Smooth muscle cell (in vitro differentiated cells): ENCODE data around the gene MIGA2. TPM values are rescaled to one million over a fixed set of nuclear protein-coding genes. Genes with fewer than 3 reads are reported as not detected.

Experiments used
- DNase-seq: peaks from one replicate; lab custom pipeline; 2025; ENCODE audit not compliant: unreplicated experiment; lab: John Stamatoyannopoulos, UW
- H2AFZ ChIP-seq: fragments of 200-600 bp; sonication (generic); 2 replicates; pipeline ENCODE4 v1.6.0; 2016; ENCODE audit warnings: antibody characterized with exemption, low read depth, mild to moderate bottlenecking
- H3F3A ChIP-seq: fragments of 200-600 bp; sonication (generic); 2 replicates; pipeline ENCODE4 v1.6.0; 2017; ENCODE audit warnings: antibody characterized with exemption, low read depth
- H3K27ac ChIP-seq: fragments of 200-600 bp; sonication (generic); 2 replicates; pipeline ENCODE4 v1.5.1; 2016; ENCODE audit warnings: low read depth, mild to moderate bottlenecking
- H3K27me3 ChIP-seq: fragments of 200-600 bp; sonication (generic); 2 replicates; pipeline ENCODE4 v1.6.1; 2016; ENCODE audit warnings: low read depth, mild to moderate bottlenecking
- H3K36me3 ChIP-seq: fragments of 200-600 bp; sonication (generic); 2 replicates; pipeline ENCODE4 v1.5.1; 2016; ENCODE audit warnings: low read depth
- H3K4me1 ChIP-seq: fragments of 200-600 bp; sonication (generic); 2 replicates; pipeline ENCODE4 v1.5.1; 2016; ENCODE audit warnings: low read depth
- H3K4me2 ChIP-seq: fragments of 200-600 bp; sonication (generic); 2 replicates; pipeline ENCODE4 v1.6.0; 2016; ENCODE audit warnings: mild to moderate bottlenecking
- H3K4me3 ChIP-seq: fragments of 200-600 bp; sonication (generic); 2 replicates; pipeline ENCODE4 v1.5.1; 2016; ENCODE audit warnings: mild to moderate bottlenecking
- H3K79me2 ChIP-seq: fragments of 200-600 bp; sonication (generic); 2 replicates; pipeline ENCODE4 v1.6.0; 2016; ENCODE audit warnings: low read depth, mild to moderate bottlenecking
- H3K9ac ChIP-seq: fragments of 200-600 bp; sonication (generic); 2 replicates; pipeline ENCODE4 v1.6.0; 2016; ENCODE audit warnings: low read depth
- H3K9me3 ChIP-seq: fragments of 200-600 bp; sonication (generic); replicated peaks from 2 replicates; pipeline ENCODE4 v1.5.1; 2016; ENCODE audit warnings: low read depth
- H4K20me1 ChIP-seq: fragments of 200-600 bp; sonication (generic); 2 replicates; pipeline ENCODE4 v1.6.0; 2016; ENCODE audit warnings: low read depth
- CTCF ChIP-seq: fragments of 200-600 bp; sonication (generic); IDR thresholded peaks from 2 replicates; pipeline ENCODE4 v1.5.1; 2017; ENCODE audit warnings: borderline replicate concordance, mild to moderate bottlenecking, antibody characterized with exemption; ENCODE audit not compliant: insufficient read depth, poor library complexity, severe bottlenecking
- WGBS: methylation state at CpG from one replicate; pipeline ENCODE4 v1.1.7; 2016; ENCODE audit warnings: low lambda C conversion rate; 5-methylcytosine and 5-hydroxymethylcytosine counted together
- polyA plus RNA-seq: library from polyadenylated mRNA; unstranded; fragments of >200 nt; fragmentation: Nextera tagmentation; extraction: Ambion mirVana; gene quantifications from 2 replicates; pipeline ENCODE4 v1.2.1, GENCODE V29; 2016
- total RNA-seq: library from RNA; depleted of rRNA; stranded (reverse); fragments of >200 nt; gene quantifications from 2 replicates; pipeline ENCODE4 v1.2.3, GENCODE V29; 2014

Gene MIGA2
- total and polyA plus RNA-seq, 2 experiments from 2014 or later = 18.1 to 21.6 TPM

- H3K9me3 ChIP-seq = no peaks in the 10 kb centered on the region
- no peaks in the 10 kb centered on the region for H3K36me3 ChIP-seq
- no peak overlapping the region for H3K27ac ChIP-seq
- no peak for TF ChIP-seq CTCF
- DNase-seq = no peak
- no peak overlapping the region for H3K4me3 ChIP-seq
- H4K20me1 ChIP-seq = no peaks in the 10 kb centered on the region
- H3K9ac ChIP-seq = no peak overlapping the region
- H3K4me2 ChIP-seq = no peak overlapping the region
- no peaks in the 10 kb centered on the region for H3F3A ChIP-seq
- H3K27me3 ChIP-seq = no peaks in the 10 kb centered on the region
- no peaks in the 10 kb centered on the region for H3K4me1 ChIP-seq
- no peak overlapping the region for H2AFZ ChIP-seq
- no peaks in the 10 kb centered on the region for H3K79me2 ChIP-seq
- WGBS = 94% methylated on average over 13 of the region's 13 CpGs
These were observed 58.2 kb downstream of the MIGA2 start for GRCh38 chr9:129094387-129095169.

- 96% methylated on average over 21 of the region's 21 CpGs for WGBS
- TF ChIP-seq CTCF = no peak
- Histone ChIP-seq H3F3A (no peaks in the 10 kb centered on the region), H3K9me3 (no peaks in the 10 kb centered on the region), H3K4me2 (no peak overlapping the region), H3K36me3 (no peaks in the 10 kb centered on the region), H3K27ac (no peak overlapping the region), H3K27me3 (no peaks in the 10 kb centered on the region), H4K20me1 (no peaks in the 10 kb centered on the region), H3K4me3 (no peak overlapping the region), H3K4me1 (no peaks in the 10 kb centered on the region), H3K79me2 (no peaks in the 10 kb centered on the region), H3K9ac (no peak overlapping the region), H2AFZ (no peak overlapping the region)
- no peak for DNase-seq
These were observed 58.8 kb downstream of the MIGA2 start for GRCh38 chr9:129095170-129095667.

- no peaks in the 10 kb centered on the region for H3K4me1 ChIP-seq
- no peaks in the 10 kb centered on the region for H3F3A ChIP-seq
- DNase-seq = no peak
- H3K9ac ChIP-seq = no peak overlapping the region
- H3K9me3 ChIP-seq = no peaks in the 10 kb centered on the region
- no peaks in the 10 kb centered on the region for H3K79me2 ChIP-seq
- no peaks in the 10 kb centered on the region for H3K36me3 ChIP-seq
- no peaks in the 10 kb centered on the region for H4K20me1 ChIP-seq
- H2AFZ ChIP-seq = no peak overlapping the region
- TF ChIP-seq CTCF = no peak
- no peak overlapping the region for H3K4me3 ChIP-seq
- no peak overlapping the region for H3K27ac ChIP-seq
- no peaks in the 10 kb centered on the region for H3K27me3 ChIP-seq
- H3K4me2 ChIP-seq = no peak overlapping the region
- WGBS = 98% methylated on average over 12 of the region's 12 CpGs
These were observed 59.5 kb downstream of the MIGA2 start for GRCh38 chr9:129095908-129096307.
